Measurements from ENCODE around the gene GRM8. TPM values are rescaled to one million over a fixed set of nuclear protein-coding genes. Genes with fewer than 3 reads are reported as not detected.

GRM8 gene
- total RNA-seq, 1 experiment from 2014 or later, result 1.8 TPM

GRCh38 chr7:127251465-127252376 is 1.0 kb downstream of the GRM8 start:
- Histone ChIP-seq H3T11ph (ENCODE audit: low read length) (no peak overlapping the region), H4K20me1 (ENCODE audit: control insufficient read depth, insufficient read depth, insufficient read length) (no peaks in the 10 kb centered on the region), H3K18ac (ENCODE audit: insufficient read length, low read depth, low read length) (no peak overlapping the region), H3K4me1 (ENCODE audit: insufficient read depth, low read length) (no peaks in the 10 kb centered on the region), H3K56ac (ENCODE audit: insufficient read length, low read depth, low read length) (no peak overlapping the region), H4K8ac (replicated peaks; ENCODE audit: insufficient read length, low read depth, low read length) (no peak overlapping the region), H3K23ac (ENCODE audit: insufficient read length, low read depth, low read length) (no peak overlapping the region), H3K4me2 (ENCODE audit: insufficient read depth, insufficient read length, low read length) (peak overlapping the region; percentile 59), H2BK15ac (ENCODE audit: low read depth, low read length) (no peak overlapping the region), H4K91ac (ENCODE audit: insufficient read length, low read depth, low read length) (no peak overlapping the region), H3K9ac (ENCODE audit: extremely low read depth, insufficient read length, low read length) (peak overlapping the region; percentile 12), H3K79me1 (ENCODE audit: insufficient read depth, low read depth, low read length, poor library complexity, severe bottlenecking) (no peaks in the 10 kb centered on the region), H2BK12ac (ENCODE audit: insufficient read length, low read depth, low read length) (no peak overlapping the region), H3K9me3 (ENCODE audit: control insufficient read depth, low read depth, low read length) (no peaks in the 10 kb centered on the region), H3K27me3 (ENCODE audit: insufficient read depth, low read length) (peaks cover 45% of the 10 kb centered on the region), H2BK120ac (ENCODE audit: low read depth, low read length, poor library complexity, severe bottlenecking) (no peak overlapping the region), H3K23me2 (ENCODE audit: insufficient read length, low read depth, low read length, poor library complexity, severe bottlenecking) (peaks cover 24% of the 10 kb centered on the region), H2AFZ (ENCODE audit: low read length) (no peak overlapping the region), H3K27ac (ENCODE audit: insufficient read length, low read depth, low read length) (no peak overlapping the region), H2AK5ac (ENCODE audit: insufficient read length, low read length) (no peak overlapping the region), H3K79me2 (ENCODE audit: insufficient read depth, low read length) (no peaks in the 10 kb centered on the region), H3K14ac (ENCODE audit: insufficient read depth, low read length) (no peak overlapping the region), H4K5ac (ENCODE audit: insufficient read length, low read depth, low read length) (no peak overlapping the region), H3K4ac (ENCODE audit: low read depth, low read length) (no peak overlapping the region), H2BK20ac (ENCODE audit: low read depth, low read length, poor library complexity, severe bottlenecking) (no peak overlapping the region), H2BK5ac (ENCODE audit: insufficient read length, low read length) (no peak overlapping the region)
- 0 out of 5 replicates have a peak, but pooled peaks cover 0 to 2% of the 10 kb centered on the region in 2 experiments for H3K9me3 Mint-ChIP-seq
- peak overlapping the region in 1 of 3 experiments; percentile 35; a peak in 1 of 7 replicates for H3K27ac Mint-ChIP-seq
- H3K4me1 Mint-ChIP-seq, result peaks cover 10 to 18% of the 10 kb centered on the region in 2 experiments
- WGBS (ENCODE audit: extremely low coverage, insufficient read length, low lambda C conversion rate), result no CpG with 5 or more reads among the region's 81 CpGs
- TF ChIP-seq CTCF (conservative IDR thresholded peaks at IDR 0.05), result no peak
- peak overlapping the region; percentile 69 to 89 for H3K4me3 Mint-ChIP-seq
- peak; percentile 45 for DNase-seq
- peaks cover 90% of the 10 kb centered on the region for H3K27me3 Mint-ChIP-seq (ENCODE audit: low read depth)
- H3K36me3 Mint-ChIP-seq (ENCODE audit: insufficient read depth in 1 of 3, low read depth in 3 of 3), result no peaks in the 10 kb centered on the region; a peak in 1 of 7 replicates

Data from H9 (cell line).